HL-60 (cell line): ENCODE results near the gene MSI2.

ENCODE experiments used
- GABPA ChIP-seq: IDR thresholded peaks from 2 replicates; pipeline ENCODE4 v1.6.1; 2012; ENCODE audit warnings: low read depth
- POLR2AphosphoS5 ChIP-seq: IDR thresholded peaks from 2 replicates; pipeline ENCODE4 v1.6.1; 2012; ENCODE audit warnings: low read depth
- SPI1 ChIP-seq: IDR thresholded peaks from 2 replicates; pipeline ENCODE4 v1.6.1; 2012; ENCODE audit warnings: low read depth, mild to moderate bottlenecking, borderline replicate concordance
- TF ChIP-seq, protein P1 (sequence below): IDR thresholded peaks from 2 replicates; pipeline ENCODE4 v1.6.1; 2012; ENCODE audit warnings: low read depth; ENCODE audit not compliant: insufficient replicate concordance
- TF ChIP-seq, protein P2 (sequence below): IDR thresholded peaks from one replicate; pipeline ENCODE4 v1.5.1; 2011; ENCODE audit warnings: low read length, control low read depth, inconsistent platforms; ENCODE audit not compliant: insufficient read depth

DNA sequence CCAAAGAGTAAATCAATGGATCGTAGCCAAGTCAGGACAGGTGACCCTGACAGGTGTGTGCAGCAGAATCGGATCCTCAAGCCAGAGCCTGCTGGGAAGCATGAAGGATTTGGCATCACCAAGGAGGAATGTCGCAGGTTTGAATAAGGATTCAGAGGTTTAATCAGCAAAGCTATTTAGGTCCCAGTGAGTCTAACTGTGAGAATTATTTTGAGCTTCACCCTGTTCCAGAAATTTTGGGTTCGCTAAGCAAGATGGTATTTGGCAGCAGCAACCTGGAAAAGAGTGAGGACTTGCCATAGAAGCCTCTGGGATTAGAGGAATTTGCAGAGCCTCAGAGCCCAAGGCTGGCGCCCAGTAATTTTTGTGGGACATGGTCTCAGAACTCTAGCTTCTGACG is 315.7 kb downstream of the MSI2 start:
- TF ChIP-seq, protein P1, sequence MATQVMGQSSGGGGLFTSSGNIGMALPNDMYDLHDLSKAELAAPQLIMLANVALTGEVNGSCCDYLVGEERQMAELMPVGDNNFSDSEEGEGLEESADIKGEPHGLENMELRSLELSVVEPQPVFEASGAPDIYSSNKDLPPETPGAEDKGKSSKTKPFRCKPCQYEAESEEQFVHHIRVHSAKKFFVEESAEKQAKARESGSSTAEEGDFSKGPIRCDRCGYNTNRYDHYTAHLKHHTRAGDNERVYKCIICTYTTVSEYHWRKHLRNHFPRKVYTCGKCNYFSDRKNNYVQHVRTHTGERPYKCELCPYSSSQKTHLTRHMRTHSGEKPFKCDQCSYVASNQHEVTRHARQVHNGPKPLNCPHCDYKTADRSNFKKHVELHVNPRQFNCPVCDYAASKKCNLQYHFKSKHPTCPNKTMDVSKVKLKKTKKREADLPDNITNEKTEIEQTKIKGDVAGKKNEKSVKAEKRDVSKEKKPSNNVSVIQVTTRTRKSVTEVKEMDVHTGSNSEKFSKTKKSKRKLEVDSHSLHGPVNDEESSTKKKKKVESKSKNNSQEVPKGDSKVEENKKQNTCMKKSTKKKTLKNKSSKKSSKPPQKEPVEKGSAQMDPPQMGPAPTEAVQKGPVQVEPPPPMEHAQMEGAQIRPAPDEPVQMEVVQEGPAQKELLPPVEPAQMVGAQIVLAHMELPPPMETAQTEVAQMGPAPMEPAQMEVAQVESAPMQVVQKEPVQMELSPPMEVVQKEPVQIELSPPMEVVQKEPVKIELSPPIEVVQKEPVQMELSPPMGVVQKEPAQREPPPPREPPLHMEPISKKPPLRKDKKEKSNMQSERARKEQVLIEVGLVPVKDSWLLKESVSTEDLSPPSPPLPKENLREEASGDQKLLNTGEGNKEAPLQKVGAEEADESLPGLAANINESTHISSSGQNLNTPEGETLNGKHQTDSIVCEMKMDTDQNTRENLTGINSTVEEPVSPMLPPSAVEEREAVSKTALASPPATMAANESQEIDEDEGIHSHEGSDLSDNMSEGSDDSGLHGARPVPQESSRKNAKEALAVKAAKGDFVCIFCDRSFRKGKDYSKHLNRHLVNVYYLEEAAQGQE: no peak
- TF ChIP-seq, protein P2, sequence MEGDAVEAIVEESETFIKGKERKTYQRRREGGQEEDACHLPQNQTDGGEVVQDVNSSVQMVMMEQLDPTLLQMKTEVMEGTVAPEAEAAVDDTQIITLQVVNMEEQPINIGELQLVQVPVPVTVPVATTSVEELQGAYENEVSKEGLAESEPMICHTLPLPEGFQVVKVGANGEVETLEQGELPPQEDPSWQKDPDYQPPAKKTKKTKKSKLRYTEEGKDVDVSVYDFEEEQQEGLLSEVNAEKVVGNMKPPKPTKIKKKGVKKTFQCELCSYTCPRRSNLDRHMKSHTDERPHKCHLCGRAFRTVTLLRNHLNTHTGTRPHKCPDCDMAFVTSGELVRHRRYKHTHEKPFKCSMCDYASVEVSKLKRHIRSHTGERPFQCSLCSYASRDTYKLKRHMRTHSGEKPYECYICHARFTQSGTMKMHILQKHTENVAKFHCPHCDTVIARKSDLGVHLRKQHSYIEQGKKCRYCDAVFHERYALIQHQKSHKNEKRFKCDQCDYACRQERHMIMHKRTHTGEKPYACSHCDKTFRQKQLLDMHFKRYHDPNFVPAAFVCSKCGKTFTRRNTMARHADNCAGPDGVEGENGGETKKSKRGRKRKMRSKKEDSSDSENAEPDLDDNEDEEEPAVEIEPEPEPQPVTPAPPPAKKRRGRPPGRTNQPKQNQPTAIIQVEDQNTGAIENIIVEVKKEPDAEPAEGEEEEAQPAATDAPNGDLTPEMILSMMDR: no peak
- TF ChIP-seq POLR2AphosphoS5 (no peak), GABPA (no peak), SPI1 (no peak)
